ENCODE results near the gene LGALS3. TPM values are rescaled to one million over a fixed set of nuclear protein-coding genes. Genes with fewer than 3 reads are reported as not detected.
"Not testable (repeated sequence)": the region's sequence is repeated elsewhere in the genome, so short reads cannot be mapped to it uniquely, and the experiment has no call there.

Gene LGALS3
- total RNA-seq (100 to 1,000 TPM in 5 of 9 donors, 10 to 100 TPM in 4; 11.6 to 248 (median 112) TPM), polyA plus RNA-seq (100 to 1,000 TPM in 2 of 3 donors, 10 to 100 TPM in 1; 46.6 to 241 (median 174) TPM)
- long read RNA-seq, donor 1, transcript LGALS3-201 (6 exons, 1,146 nt) = major isoform, 10 of 20 reads
- long read RNA-seq, donor 1, partial matches to known transcripts = 6 of 20 reads
- long read RNA-seq, donor 1, other reads (novel, unspliced or antisense) = 0 of 20 reads
- long read RNA-seq, donor 2, partial matches to known transcripts = 7 of 14 reads
- long read RNA-seq, donor 2, other reads (novel, unspliced or antisense) = 0 of 14 reads
- long read RNA-seq, donor 3, transcript LGALS3-201 (6 exons, 1,146 nt) = major isoform, 7 of 21 reads
- long read RNA-seq, donor 3, partial matches to known transcripts = 13 of 21 reads
- long read RNA-seq, donor 3, other reads (novel, unspliced or antisense) = 0 of 21 reads
- long read RNA-seq, donor 4, transcript LGALS3-201 (6 exons, 1,146 nt) = major isoform, 100 of 121 reads
- long read RNA-seq, donor 4, partial matches to known transcripts = 9 of 121 reads
- long read RNA-seq, donor 4, other reads (novel, unspliced or antisense) = 8 of 121 reads
- long read RNA-seq, donor 5, transcript LGALS3-201 (6 exons, 1,146 nt) = major isoform, 118 of 139 reads
- long read RNA-seq, donor 5, partial matches to known transcripts = 4 of 139 reads
- long read RNA-seq, donor 5, other reads (novel, unspliced or antisense) = 13 of 139 reads
- long read RNA-seq, donor 6, transcript LGALS3-201 (6 exons, 1,146 nt) = major isoform, 120 of 135 reads
- long read RNA-seq, donor 6, partial matches to known transcripts = 7 of 135 reads
- long read RNA-seq, donor 6, other reads (novel, unspliced or antisense) = 5 of 135 reads
- long read RNA-seq, donor 7, partial matches to known transcripts = 0 of 3 reads
- long read RNA-seq, donor 7, other reads (novel, unspliced or antisense) = 0 of 3 reads
- long read RNA-seq, donor 8, transcript LGALS3-201 (6 exons, 1,146 nt) = major isoform, 7 of 7 reads
- long read RNA-seq, donor 8, partial matches to known transcripts = 0 of 7 reads
- long read RNA-seq, donor 8, other reads (novel, unspliced or antisense) = 0 of 7 reads
- long read RNA-seq, donor 9, transcript LGALS3-201 (6 exons, 1,146 nt) = major isoform, 6 of 12 reads
- long read RNA-seq, donor 9, partial matches to known transcripts = 5 of 12 reads
- long read RNA-seq, donor 9, other reads (novel, unspliced or antisense) = 0 of 12 reads
- long read RNA-seq, donor 10, partial matches to known transcripts = 0 of 6 reads
- long read RNA-seq, donor 10, other reads (novel, unspliced or antisense) = 0 of 6 reads

DNA sequence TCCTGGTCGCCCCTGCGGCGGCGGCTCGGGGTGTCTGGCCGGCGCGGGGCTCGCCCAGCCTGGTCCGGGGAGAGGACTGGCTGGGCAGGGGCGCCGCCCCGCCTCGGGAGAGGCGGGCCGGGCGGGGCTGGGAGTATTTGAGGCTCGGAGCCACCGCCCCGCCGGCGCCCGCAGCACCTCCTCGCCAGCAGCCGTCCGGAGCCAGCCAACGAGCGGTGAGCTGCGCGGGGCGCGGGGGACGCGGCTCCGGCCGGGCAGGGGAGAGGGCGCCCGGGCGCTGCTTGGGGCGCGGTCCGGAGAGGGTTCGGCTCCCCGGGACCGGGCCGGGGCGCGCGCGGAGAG is at the start of gene LGALS3:
Gene LGALS3, plus strand, starts transcription at position 167 of the 342 bp plus-strand sequence. CDS start 8,122 bp downstream, outside the sequence.
- peaks cover 0 to 6% of the 10 kb centered on the region in 2 donors for H3K36me3 ChIP-seq (replicated peaks in 1 of 2)
- H3K4me3 ChIP-seq = peak within 1 kb of the TSS in 3 of 4 donors; percentile 33 to 80 (median 57)
- H3K4me1 ChIP-seq (replicated peaks in 1 of 2) = peaks cover 3 to 42% of the 10 kb centered on the region in 2 donors
- H3K27ac ChIP-seq = peak within 1 kb of the TSS in 4 of 5 donors; percentile 61 to 94 (median 78)
- TF ChIP-seq, protein P1, sequence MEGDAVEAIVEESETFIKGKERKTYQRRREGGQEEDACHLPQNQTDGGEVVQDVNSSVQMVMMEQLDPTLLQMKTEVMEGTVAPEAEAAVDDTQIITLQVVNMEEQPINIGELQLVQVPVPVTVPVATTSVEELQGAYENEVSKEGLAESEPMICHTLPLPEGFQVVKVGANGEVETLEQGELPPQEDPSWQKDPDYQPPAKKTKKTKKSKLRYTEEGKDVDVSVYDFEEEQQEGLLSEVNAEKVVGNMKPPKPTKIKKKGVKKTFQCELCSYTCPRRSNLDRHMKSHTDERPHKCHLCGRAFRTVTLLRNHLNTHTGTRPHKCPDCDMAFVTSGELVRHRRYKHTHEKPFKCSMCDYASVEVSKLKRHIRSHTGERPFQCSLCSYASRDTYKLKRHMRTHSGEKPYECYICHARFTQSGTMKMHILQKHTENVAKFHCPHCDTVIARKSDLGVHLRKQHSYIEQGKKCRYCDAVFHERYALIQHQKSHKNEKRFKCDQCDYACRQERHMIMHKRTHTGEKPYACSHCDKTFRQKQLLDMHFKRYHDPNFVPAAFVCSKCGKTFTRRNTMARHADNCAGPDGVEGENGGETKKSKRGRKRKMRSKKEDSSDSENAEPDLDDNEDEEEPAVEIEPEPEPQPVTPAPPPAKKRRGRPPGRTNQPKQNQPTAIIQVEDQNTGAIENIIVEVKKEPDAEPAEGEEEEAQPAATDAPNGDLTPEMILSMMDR (IDR thresholded peaks at IDR 0.05) = no peak
- peak in 1 of 2 donors; percentile 65 for TF ChIP-seq POLR2A (IDR thresholded peaks at IDR 0.05)
- H3K9me3 ChIP-seq (replicated peaks in 1 of 3) = no peaks in the 10 kb centered on the region
- peak; percentile 56 to 76 (median 66) for DNase-seq
- 0 to 1% (median 0%) methylated on average over 4 to 50 of the region's 50 CpGs; no CpG with 5 or more reads in 1 of the 4 donors for WGBS, 4 donors
- no peaks in the 10 kb centered on the region for H3K27me3 ChIP-seq
- intact Hi-C loops (cut with DNase I) = no loop called here

DNA sequence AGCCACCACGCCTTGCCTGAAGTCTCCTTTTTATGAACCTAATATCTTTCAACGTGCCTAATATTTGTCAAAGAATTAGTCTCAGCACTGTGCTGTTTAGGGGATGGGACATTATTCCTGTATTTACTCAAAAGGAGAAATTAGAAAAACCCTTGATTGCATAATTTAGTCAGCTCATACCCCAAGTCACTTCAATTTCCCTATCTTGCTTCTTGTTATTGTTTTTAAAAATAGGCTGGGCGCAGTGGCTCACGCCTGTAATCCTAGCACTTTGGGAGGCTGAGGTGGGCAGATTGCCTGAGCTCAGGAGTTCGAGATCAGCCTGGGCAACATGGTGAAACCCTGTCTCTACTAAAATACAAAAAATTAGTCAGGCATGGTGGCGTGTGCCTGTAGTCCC is 49.1 kb upstream of the LGALS3 start:
- H3K4me1 ChIP-seq (replicated peaks in 1 of 2); H3K27ac ChIP-seq; H3K9me3 ChIP-seq (replicated peaks in 1 of 3); intact Hi-C loops (cut with DNase I); H3K27me3 ChIP-seq; H3K4me3 ChIP-seq; H3K36me3 ChIP-seq (replicated peaks in 1 of 2); DNase-seq: not testable (repeated sequence)
- WGBS, 4 donors = 71 to 80% (median 76%) methylated on average over 6 of the region's 6 CpGs

DNA sequence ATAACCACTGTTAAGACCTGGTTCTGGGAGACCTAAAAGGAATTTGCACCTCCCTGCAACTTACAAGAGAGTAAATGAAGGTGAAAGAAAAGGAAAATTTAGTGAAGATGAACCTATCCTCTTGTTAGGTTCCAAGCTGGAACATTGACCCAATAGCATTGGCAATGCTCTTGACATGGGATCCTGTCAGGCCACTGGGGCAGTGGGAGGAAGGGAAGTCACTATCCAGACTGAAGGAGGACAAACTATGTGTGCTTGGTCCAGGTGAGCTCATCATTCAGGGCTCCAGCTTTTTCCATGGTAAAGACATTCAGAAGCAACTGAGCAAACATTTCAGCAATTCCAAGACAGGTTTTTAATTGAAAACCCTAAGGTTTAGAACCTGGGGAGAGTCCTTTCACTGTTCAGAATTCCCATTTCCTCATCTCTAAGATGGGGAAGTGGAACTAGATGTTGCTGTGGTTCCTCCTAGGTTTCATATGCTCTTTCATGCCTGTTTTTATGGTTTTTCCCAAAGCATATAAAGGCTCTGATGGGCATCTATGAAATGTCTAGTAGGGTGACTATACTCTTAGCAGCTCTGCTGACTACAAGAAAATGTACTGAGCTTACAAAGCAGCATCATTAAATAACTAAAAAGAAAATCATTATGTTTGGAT is 44.5 kb upstream of the LGALS3 start:
- no peaks in the 10 kb centered on the region for H3K9me3 ChIP-seq (replicated peaks in 1 of 3)
- H3K4me3 ChIP-seq = no peak overlapping the region
- no peaks in the 10 kb centered on the region for H3K4me1 ChIP-seq (replicated peaks in 1 of 2)
- H3K36me3 ChIP-seq (replicated peaks in 1 of 2) = no peaks in the 10 kb centered on the region
- no peak for TF ChIP-seq POLR2A (IDR thresholded peaks at IDR 0.05)
- TF ChIP-seq, protein P1 (IDR thresholded peaks at IDR 0.05) = no peak
- H3K27me3 ChIP-seq = no peaks in the 10 kb centered on the region
- intact Hi-C loops (cut with DNase I) = loop anchor here in 1 of 2 donors (5.0 kb wide), 1 partner anchor 73 kb away; no protein-coding TSS in a partner anchor
- no peak for DNase-seq
- H3K27ac ChIP-seq = no peak overlapping the region

DNA sequence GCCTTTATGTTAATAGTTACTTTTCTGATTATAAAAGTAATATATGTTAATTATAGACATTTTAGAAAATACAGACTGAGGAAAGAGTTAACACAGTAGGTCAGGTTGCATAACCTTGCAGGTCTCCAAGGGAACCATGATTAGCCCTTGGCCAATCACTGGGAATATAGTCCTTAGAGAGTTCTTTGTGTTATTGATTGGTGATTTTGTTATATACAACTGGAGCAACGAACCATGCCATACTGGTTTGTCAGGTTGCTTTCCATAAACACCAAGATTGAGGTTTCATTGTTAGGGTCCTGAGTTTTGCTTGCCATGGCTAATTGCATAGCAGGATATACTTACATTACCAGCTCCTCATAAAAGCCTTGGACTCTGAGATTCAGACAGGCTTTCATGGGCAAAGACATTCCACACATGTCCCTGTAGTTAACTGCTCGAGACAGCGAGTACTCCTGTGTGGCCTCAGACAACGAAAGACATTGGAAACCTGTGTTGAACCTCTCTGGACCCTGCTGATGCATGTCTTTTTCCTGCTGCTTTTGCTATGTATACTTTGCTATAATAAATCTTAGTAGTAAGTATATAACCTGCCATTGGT is 43.9 kb upstream of the LGALS3 start:
- Histone ChIP-seq H3K36me3 (replicated peaks in 1 of 2) (no peaks in the 10 kb centered on the region), H3K4me1 (replicated peaks in 1 of 2) (no peaks in the 10 kb centered on the region), H3K27me3 (no peaks in the 10 kb centered on the region), H3K9me3 (replicated peaks in 1 of 3) (no peaks in the 10 kb centered on the region), H3K27ac (no peak overlapping the region), H3K4me3 (no peak overlapping the region)
- TF ChIP-seq POLR2A (IDR thresholded peaks at IDR 0.05) = no peak
- TF ChIP-seq, protein P1 (IDR thresholded peaks at IDR 0.05) = no peak
- intact Hi-C loops (cut with DNase I) = loop anchor here in 1 of 2 donors (5.0 kb wide), 1 partner anchor 72 kb away; no protein-coding TSS in a partner anchor
- DNase-seq = no peak
- WGBS, 4 donors = 82 to 87% (median 87%) methylated on average over 4 of the region's 4 CpGs
